GM12801 (cell line): ENCODE data around the gene ATP6V0B.

Experiments used
- CTCF ChIP-seq: IDR thresholded peaks from one replicate; pipeline ENCODE4 v1.5.1; 2011; ENCODE audit warnings: control low read depth; ENCODE audit not compliant: insufficient read length; ENCODE audit errors: extremely low read depth

Gene ATP6V0B

GRCh38 chr1:43991476-43992231 is 16.9 kb downstream of the ATP6V0B start, which contains the start of gene CCDC24:
Gene CCDC24 (plus strand): TSS chr1:43991599. CDS start chr1:43991879, 280 bp downstream.
- no peak for TF ChIP-seq CTCF

GRCh38 chr1:43992232-43992995 is 17.7 kb downstream of the ATP6V0B start:
- TF ChIP-seq CTCF = no peak

- no peak for TF ChIP-seq CTCF
These were observed 18.6 kb downstream of the ATP6V0B start for GRCh38 chr1:43993206-43993914.

GRCh38 chr1:43994071-43994470 is 19.3 kb downstream of the ATP6V0B start:
- TF ChIP-seq CTCF = no peak

GRCh38 chr1:43994794-43995790 is 20.3 kb downstream of the ATP6V0B start:
- TF ChIP-seq CTCF = no peak

GRCh38 chr1:43995984-43996732 is 21.4 kb downstream of the ATP6V0B start:
- TF ChIP-seq CTCF = no peak
